A549 (cell line): ENCODE results near the gene TRIM9. TPM values are rescaled to one million over a fixed set of nuclear protein-coding genes. Genes with fewer than 3 reads are reported as not detected.
A peak's percentile ranks its signal among the peaks of the same experiment; 100 is the strongest.
"Not testable (repeated sequence)": the region's sequence is repeated elsewhere in the genome, so short reads cannot be mapped to it uniquely, and the experiment has no call there.

Experiments used
- ATAC-seq, 2 experiments: fragments of 200-7000 bp in 1 of 2; fragments of >200 bp in 1 of 2; cut with Nextera tagmentation in 1 of 2; cut with Tn5 transposase in 1 of 2; 3 replicates each; pipeline versions ENCODE4 v1.8.0 to v1.9.1; 2018 to 2020; ENCODE audit warnings: mild to moderate bottlenecking in 1 of 2, moderate library complexity in 1 of 2
- CTCF ChIA-PET: fragments of 300-600 bp; sonication (Branson Sonifier 250); formaldehyde crosslinking; extraction: SDS; loops from one replicate; lab custom pipeline; 2021; ENCODE audit warnings: antibody characterized with exemption, inconsistent platforms; lab: Yijun Ruan, JAX
- POLR2A ChIA-PET: fragments of 350-600 bp; formaldehyde crosslinking; extraction: SDS; loops from one replicate; lab custom pipeline; 2021; ENCODE audit warnings: antibody characterized with exemption, inconsistent platforms; lab: Yijun Ruan, JAX
- DNase-seq, 2 experiments: peaks; one replicate each; pipeline versions ENCODE4 v3.0.0 to v3.0.0-alpha.2; 2011 to 2016; ENCODE audit warnings: low read depth in 1 of 2, low spot score in 1 of 2
- FAIRE-seq: peaks from 2 replicates; lab custom pipeline; 2011; peaks lifted over from hg19 to GRCh38; lab: Jason Lieb, UNC
- H3K27ac ChIP-seq, 2 experiments: fragments of >200 bp; sonication (Bioruptor Twin); formaldehyde crosslinking; 3 replicates each; pipeline ENCODE4 v1.5.1; 2016 to 2017
- H3K4me1 ChIP-seq: fragments of >200 bp; sonication (Bioruptor Twin); formaldehyde crosslinking; 3 replicates; pipeline ENCODE4 v1.6.1; 2016
- H3K4me2 ChIP-seq: fragments of >200 bp; sonication (Bioruptor Twin); formaldehyde crosslinking; 3 replicates; pipeline ENCODE4 v1.6.1; 2016
- H3K4me3 ChIP-seq: fragments of >200 bp; sonication (Bioruptor Twin); formaldehyde crosslinking; 3 replicates; pipeline ENCODE4 v1.5.1; 2016
- H3K9me3 ChIP-seq: fragments of >200 bp; sonication (Bioruptor Twin); formaldehyde crosslinking; 3 replicates; pipeline ENCODE4 v1.6.1; 2016
- CEBPB ChIP-seq, 2 experiments: fragments of >200 bp in 1 of 2; sonication (Bioruptor Twin) in 1 of 2; formaldehyde crosslinking in 1 of 2; IDR thresholded peaks; 2 replicates each; pipeline ENCODE4 v1.6.1; 2012 to 2016
- FOSB ChIP-seq: fragments of 250-450 bp; sonication (Bioruptor Pico); IDR thresholded peaks from 2 replicates; pipeline ENCODE4 v1.5.0; 2020; ENCODE audit warnings: mild to moderate bottlenecking, moderate library complexity
- FOSL2 ChIP-seq, 2 experiments: fragments of 450-650 bp in 1 of 2; fragments of >200 bp in 1 of 2; sonication (Bioruptor Twin) in 1 of 2; formaldehyde crosslinking; IDR thresholded peaks; 2 replicates each; pipeline versions ENCODE4 v1.5.0 to v1.6.1; 2016 to 2020; ENCODE audit warnings: mild to moderate bottlenecking in 1 of 2, moderate library complexity in 1 of 2
- FOXS1 ChIP-seq: fragments of 250-450 bp; sonication (Bioruptor Pico); IDR thresholded peaks from 2 replicates; pipeline ENCODE4 v1.5.0; 2020; ENCODE audit warnings: mild to moderate bottlenecking, moderate library complexity
- GATA3 ChIP-seq: IDR thresholded peaks from 2 replicates; pipeline ENCODE4 v1.6.1; 2012; ENCODE audit warnings: borderline replicate concordance
- HDAC2 ChIP-seq: fragments of 200-600 bp; sonication (generic); IDR thresholded peaks from 2 replicates; pipeline ENCODE4 v1.6.1; 2016
- HOXB5 ChIP-seq: fragments of 250-450 bp; sonication (Bioruptor Pico); IDR thresholded peaks from 2 replicates; pipeline ENCODE4 v1.5.0; 2020; ENCODE audit warnings: mild to moderate bottlenecking, moderate library complexity
- JUN ChIP-seq, 2 experiments: fragments of >200 bp; sonication (Bioruptor Twin); formaldehyde crosslinking; IDR thresholded peaks; 2 replicates in 1 of 2; 3 replicates in 1 of 2; pipeline ENCODE4 v1.6.1; 2016 to 2017
- JUNB ChIP-seq: fragments of >200 bp; sonication (Bioruptor Twin); formaldehyde crosslinking; IDR thresholded peaks from 2 replicates; pipeline ENCODE4 v1.6.1; 2016
- KDM1A ChIP-seq: fragments of 200-600 bp; sonication (generic); IDR thresholded peaks from 2 replicates; pipeline ENCODE4 v1.6.1; 2016; ENCODE audit warnings: low read depth, mild to moderate bottlenecking
- MAFK ChIP-seq: fragments of 450-650 bp; IDR thresholded peaks from 2 replicates; pipeline ENCODE4 v1.6.1; 2014; ENCODE audit not compliant: partially characterized antibody
- NFE2L2 ChIP-seq: fragments of 150-350 bp; conservative IDR thresholded peaks from 2 replicates; pipeline ENCODE4 v1.6.1; 2014; ENCODE audit warnings: low read length
- NR3C1 ChIP-seq: fragments of >200 bp; sonication (Bioruptor Twin); formaldehyde crosslinking; IDR thresholded peaks from 3 replicates; pipeline ENCODE4 v1.6.1; 2017
- PBX3 ChIP-seq: IDR thresholded peaks from 2 replicates; pipeline ENCODE4 v1.6.1; 2012
- PHF8 ChIP-seq: fragments of 200-600 bp; sonication (generic); IDR thresholded peaks from 2 replicates; pipeline ENCODE4 v1.6.1; 2016; ENCODE audit warnings: low read depth, mild to moderate bottlenecking, antibody characterized with exemption, moderate library complexity, borderline replicate concordance
- RCOR1 ChIP-seq: fragments of 150-350 bp; IDR thresholded peaks from 2 replicates; pipeline ENCODE4 v1.6.1; 2014; ENCODE audit warnings: antibody characterized with exemption, low read length, low read depth
- RFX5 ChIP-seq: fragments of 450-650 bp; IDR thresholded peaks from 2 replicates; pipeline ENCODE4 v1.7.1; 2014; ENCODE audit warnings: antibody characterized with exemption, mild to moderate bottlenecking, moderate library complexity
- RNF2 ChIP-seq: fragments of 200-600 bp; sonication (generic); IDR thresholded peaks from 2 replicates; pipeline ENCODE4 v1.6.1; 2016; ENCODE audit warnings: low read depth, mild to moderate bottlenecking, antibody characterized with exemption, moderate library complexity, borderline replicate concordance
- WGBS: methylation state at CpG from one replicate; pipeline ENCODE4 v1.1.6; 2017; ENCODE audit errors: missing lambda C conversion rate; 5-methylcytosine and 5-hydroxymethylcytosine counted together
- polyA plus RNA-seq, 4 experiments: library from polyadenylated mRNA; depleted of rRNA in 3 of 4; stranded (reverse); fragments of >200 nt; fragmentation: RNase III in 1 of 4; extraction: RNeasy Plus Mini Kit Qiagen cat#74134 plus additional on column Dnase treatment in 1 of 4; gene quantifications; 2 replicates in 3 of 4; 3 replicates in 1 of 4; pipeline ENCODE4 v1.2.3, GENCODE V29; 2011 to 2017

The TRIM9 gene
- polyA plus RNA-seq, 2 of the 4 experiments (the other 2 are of a cell fraction): 5.4 to 21.2 TPM

GRCh38 chr14:50963919-50964318, 131.0 kb downstream of the TRIM9 start (continued):
- no peak for TF ChIP-seq RCOR1
- TF ChIP-seq KDM1A: no peak

- FAIRE-seq (no peak), DNase-seq (peak; percentile 16 to 78), ATAC-seq (peak; percentile 72 to 79)
- TF ChIP-seq RFX5 (no peak), HOXB5 (CRISPR knock-in tag) (peak; percentile 97), HDAC2 (no peak), PBX3 (peak; percentile 74), FOSB (CRISPR knock-in tag) (no peak), RCOR1 (no peak), PHF8 (no peak), NFE2L2 (no peak), JUN (IDR thresholded peaks at IDR 0.05) (peak in 1 of 2 experiments; percentile 48; a peak in 2 of 5 replicates), JUNB (peak; percentile 59), FOSL2 (IDR thresholded peaks at IDR 0.05) (peak; percentile 35; the same call in 1 of the 2 replicates), FOSL2 (CRISPR knock-in tag; IDR thresholded peaks at IDR 0.05) (peak; percentile 61), MAFK (peak; percentile 93), RNF2 (no peak), CEBPB (IDR thresholded peaks at IDR 0.05) (no peak), GATA3 (peak; percentile 65; the same call in 1 of the 2 replicates)
- ChIA-PET POLR2A (interaction anchor here (1.0 to 1.4 kb wide), 3 partner anchors 45 to 278 kb away, joined by 3 to 4 read pairs (median 3); partner anchors contain the start of genes TMX1 and TRIM9), CTCF (interaction anchor here (1.2 to 1.6 kb wide), 4 partner anchors 14 to 77 kb away, joined by 3 to 6 read pairs (median 4); no protein-coding TSS in a partner anchor)
- Histone ChIP-seq H3K9me3 (no peaks in the 10 kb centered on the region), H3K27ac (peak overlapping the region; percentile 75 to 86), H3K4me3 (peak overlapping the region; percentile 4; the same call in 1 of the 3 replicates), H3K4me1 (peaks cover 48% of the 10 kb centered on the region), H3K4me2 (peak overlapping the region; percentile 61)
- WGBS: 4% methylated on average over 2 of the region's 2 CpGs
Measured at GRCh38 chr14:50961605-50962221, 133.2 kb downstream of the TRIM9 start.

GRCh38 chr14:50957296-50957695, 137.6 kb downstream of the TRIM9 start:
- no peaks in the 10 kb centered on the region for H3K9me3 ChIP-seq
- ATAC-seq (no peak), FAIRE-seq (no peak), DNase-seq (peak in 1 of 2 experiments; percentile 32)
- CTCF ChIA-PET: interaction anchor here (0.9 kb wide), 1 partner anchor 43 kb away, joined by 3 read pairs; no protein-coding TSS in a partner anchor
- no peak overlapping the region for H3K4me3 ChIP-seq
- peak overlapping the region; percentile 39 to 92; a peak in 4 of 6 replicates for H3K27ac ChIP-seq
- TF ChIP-seq FOSL2 (IDR thresholded peaks at IDR 0.05): no peak
- TF ChIP-seq FOSL2 (CRISPR knock-in tag; IDR thresholded peaks at IDR 0.05): peak; percentile 82
- no peak for TF ChIP-seq FOXS1 (CRISPR knock-in tag)
- no peak for TF ChIP-seq NR3C1
- peaks cover 37% of the 10 kb centered on the region for H3K4me1 ChIP-seq
- POLR2A ChIA-PET: interaction anchor here (1.1 to 1.5 kb wide), 2 partner anchors 47 to 138 kb away, joined by 3 to 9 read pairs; partner anchors contain the start of gene TRIM9
- WGBS: 82% methylated on average over 3 of the region's 3 CpGs
- no peak overlapping the region for H3K4me2 ChIP-seq

DNA sequence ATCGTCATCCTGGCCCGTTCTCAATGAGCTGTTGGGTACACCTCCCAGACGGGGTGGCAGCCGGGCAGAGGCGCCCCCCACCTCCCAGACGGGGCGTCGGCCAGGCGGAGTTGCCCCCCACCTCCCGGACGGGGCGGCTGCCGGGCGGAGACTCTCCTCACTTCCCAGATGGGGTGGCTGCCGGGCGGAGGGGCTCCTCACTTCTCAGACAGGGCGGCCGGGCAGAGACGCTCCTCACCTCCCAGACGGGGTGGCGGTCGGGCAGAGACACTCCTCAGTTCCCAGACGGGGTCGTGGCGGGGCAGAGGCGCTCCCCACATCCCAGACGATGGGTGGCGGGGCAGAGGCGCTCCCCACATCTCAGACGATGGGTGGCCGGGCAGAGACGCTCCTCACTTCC, 138.5 kb downstream of the TRIM9 start:
- Histone ChIP-seq H3K27ac (peak overlapping the region; percentile 89 to 92), H3K4me1 (peaks cover 30% of the 10 kb centered on the region), H3K4me2 (peak overlapping the region; percentile 74)
- ChIA-PET POLR2A (interaction anchor here (1.5 to 3.2 kb wide), 4 partner anchors 8 to 138 kb away, joined by 3 to 33 read pairs (median 14); partner anchors contain the start of genes PYGL and TRIM9), CTCF (interaction anchor here (1.4 to 3.4 kb wide), 5 partner anchors 11 to 48 kb away, joined by 4 to 29 read pairs (median 15); partner anchors contain the start of gene PYGL)
- H3K9me3 ChIP-seq, H3K4me3 ChIP-seq, FAIRE-seq, DNase-seq, ATAC-seq: not testable (repeated sequence)
- WGBS: 36% methylated on average over 10 of the region's 32 CpGs
